HG02623 (cell line): ENCODE data around the gene CRNKL1.
"Not testable (repeated sequence)": the region's sequence is repeated elsewhere in the genome, so short reads cannot be mapped to it uniquely, and the experiment has no call there.

Experiments
- ATAC-seq: cut with Tn5 transposase; IDR thresholded peaks from one replicate; pipeline ENCODE4 v1.9.1; 2021; ENCODE audit warnings: moderate library complexity; ENCODE audit not compliant: unreplicated experiment

The CRNKL1 gene

DNA sequence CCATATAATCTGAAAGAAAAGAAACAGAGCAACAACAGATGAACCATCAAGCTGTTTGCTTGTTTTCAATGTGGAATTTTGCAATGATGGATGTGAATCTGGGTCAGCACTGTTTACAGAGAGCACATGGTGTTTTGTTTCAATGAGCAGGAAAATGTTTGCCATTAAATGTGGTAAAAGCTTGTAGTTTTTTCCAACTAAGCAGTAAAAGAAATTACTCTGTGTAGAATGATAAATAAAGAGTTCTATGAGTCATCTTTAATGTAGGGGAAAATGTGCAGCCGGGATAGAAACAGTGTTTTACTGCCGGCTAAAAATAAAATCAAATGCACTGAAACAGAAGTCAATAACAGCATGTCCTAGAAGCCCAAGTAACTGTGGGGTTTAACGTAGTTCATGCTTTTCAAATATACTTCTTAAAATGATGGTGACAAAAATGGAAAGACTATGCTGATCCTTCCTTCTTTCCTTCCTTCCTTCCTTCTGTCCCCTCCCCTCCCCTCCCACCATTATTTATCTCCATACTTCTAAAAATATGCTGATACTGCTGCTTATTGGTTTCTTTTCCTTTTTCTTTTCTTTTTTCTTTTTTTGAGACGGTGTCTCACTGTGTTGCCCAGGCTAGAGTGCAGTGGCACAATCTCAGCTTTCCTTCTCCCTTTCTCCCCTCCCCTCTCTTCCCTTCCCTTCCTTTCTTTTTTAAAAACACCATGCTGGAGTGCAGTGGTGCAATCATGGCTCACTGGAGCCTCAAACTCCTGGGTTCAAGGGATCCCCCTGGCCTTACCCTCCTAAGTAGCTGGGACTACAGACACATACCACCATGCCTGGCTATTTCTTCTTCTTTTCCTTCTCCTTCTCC, 41.4 kb downstream of the CRNKL1 start:
- no peak for ATAC-seq

DNA sequence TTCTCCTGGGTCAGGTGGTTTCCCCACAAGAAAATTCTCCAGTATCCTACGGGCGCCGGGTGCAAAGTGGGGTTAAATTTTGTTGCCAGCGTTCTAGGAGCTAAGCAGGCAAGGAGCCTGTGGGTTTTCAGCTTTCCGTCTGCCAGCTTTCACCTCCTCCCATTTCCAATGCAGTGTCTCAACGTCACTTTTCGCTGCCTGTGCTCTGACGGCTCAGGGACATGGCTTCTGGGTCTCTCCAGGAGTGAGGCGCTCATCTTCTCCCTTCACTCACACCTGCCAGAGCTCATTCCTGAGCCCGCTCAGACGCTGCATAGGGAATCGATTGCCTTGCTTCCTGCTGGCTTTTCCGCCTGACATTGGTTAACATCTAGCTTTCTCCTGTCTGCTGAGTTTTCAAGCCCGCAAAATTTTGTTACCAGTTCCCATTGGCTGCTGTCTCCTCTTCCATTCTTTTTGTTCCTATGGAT, 42.4 kb downstream of the CRNKL1 start:
- no peak for ATAC-seq

DNA sequence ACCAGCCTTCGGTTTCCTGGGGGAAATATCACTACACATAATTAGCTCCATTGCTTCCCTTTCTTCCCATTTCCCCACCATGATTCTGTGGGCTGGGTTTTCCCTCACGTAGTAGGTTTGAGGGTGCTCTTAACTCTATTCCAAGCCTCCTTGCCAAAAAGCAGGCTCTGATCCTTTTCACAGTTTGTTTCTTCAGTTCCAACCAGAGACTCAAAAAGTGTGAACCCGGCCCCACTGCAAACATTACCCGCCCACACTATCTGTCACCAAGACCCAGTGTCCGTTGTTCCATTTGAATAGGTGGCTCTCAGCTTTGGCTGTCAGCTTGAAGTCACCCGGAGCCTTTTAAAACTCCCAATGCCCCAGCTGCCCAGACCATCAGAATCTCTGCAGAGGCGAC, 46.9 kb downstream of the CRNKL1 start:
- no peak for ATAC-seq

DNA sequence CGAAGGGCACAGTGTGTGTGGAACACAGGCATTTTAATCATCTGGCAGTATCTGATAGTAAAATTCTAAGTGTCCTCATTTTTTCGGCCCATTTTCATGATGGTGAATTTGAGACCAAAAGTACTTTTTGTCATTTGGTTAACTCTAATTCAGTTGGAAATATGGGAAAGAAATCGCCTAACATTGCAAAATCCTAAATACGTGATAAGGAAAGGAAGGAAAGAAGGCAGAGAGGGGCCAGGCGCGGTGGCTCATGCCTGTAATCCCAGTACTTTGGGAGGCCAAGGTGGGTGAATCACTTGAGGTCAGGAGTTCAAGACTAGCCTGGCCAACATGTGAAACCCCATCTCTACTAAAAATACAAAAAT, 48.3 kb downstream of the CRNKL1 start:
- not testable (repeated sequence) for ATAC-seq

DNA sequence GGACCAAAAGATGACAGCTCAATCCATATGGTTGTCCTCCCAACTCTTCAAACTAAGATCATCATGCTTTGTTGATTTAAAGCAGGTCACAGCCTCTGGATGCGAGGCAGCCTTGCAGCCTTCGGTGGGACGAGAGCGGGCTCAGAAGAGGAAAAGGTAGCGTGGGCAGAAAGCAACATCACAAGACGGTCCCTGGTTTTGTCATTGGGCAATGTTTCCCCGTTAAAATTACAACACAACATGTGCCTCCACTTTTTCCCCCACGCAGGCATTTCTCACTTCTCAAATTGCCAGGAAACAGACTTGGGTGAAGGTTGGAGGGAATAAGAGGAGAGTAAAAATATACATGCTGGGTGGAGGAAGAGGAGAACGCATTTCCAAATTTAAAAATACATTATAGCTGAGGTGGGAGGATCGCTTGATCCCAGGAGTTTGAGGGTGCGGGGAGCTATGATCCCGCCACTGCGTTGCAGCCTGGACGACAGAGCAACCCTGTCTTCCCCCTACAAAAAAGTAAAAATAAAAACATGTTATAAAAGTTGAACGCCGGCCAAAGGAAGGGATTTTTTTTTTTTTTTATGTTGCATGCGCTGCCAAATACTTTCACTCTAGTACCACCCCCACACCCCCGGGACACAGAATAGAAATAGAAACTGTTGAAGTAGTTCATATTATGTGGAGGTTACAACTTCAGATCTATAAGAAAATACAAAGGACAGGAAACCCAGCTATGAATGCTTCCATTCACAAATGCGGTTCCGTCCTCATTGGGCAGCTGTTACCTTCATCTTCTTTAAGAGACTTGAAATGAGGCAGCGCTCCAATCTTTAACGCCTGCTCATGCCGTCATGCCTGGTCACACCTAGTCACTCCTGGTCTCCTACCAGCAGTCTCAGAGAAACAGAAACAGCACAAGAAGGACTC, 49.0 kb downstream of the CRNKL1 start:
- ATAC-seq: no peak

DNA sequence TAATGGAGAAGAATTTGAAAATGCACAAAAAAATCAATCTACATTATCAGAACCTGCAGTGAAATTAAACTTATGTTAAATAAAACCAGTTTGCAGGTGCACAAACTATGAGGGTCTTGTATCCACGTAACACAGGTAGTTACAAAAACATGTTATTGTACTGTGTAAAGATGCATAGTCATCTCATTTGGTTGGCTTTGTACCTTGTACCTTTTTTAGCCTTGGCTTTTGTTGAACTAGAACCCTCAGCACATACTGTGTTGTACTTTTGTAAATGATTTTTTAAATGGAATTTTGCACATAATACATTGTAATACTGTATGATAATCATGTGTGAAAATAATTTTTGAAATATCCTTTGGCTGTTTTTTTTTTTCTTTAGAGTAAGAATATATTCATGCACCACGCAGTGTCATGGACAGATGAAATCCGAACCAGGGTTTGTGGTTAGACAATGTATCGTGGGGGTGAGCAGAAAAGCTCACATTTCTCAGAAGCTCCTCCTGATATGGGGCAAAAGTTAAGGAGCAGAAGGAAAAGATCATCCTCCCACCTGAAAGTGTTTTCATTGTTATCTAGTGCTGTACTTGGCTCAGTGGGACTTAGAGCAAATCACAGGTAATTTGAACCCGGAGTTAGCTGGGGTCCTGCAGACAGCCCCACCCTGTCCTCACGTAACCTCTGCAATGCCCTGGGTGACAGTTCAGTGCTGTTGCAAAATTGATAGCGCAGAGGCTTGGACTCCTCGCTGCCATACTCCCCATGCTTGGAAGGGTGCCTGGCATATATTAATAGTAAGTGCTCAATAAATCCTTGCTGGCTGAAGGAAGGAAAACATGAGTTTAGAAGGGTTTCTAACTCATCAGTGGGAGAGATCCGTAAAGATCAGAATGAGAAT, 49.9 kb downstream of the CRNKL1 start:
- no peak for ATAC-seq

DNA sequence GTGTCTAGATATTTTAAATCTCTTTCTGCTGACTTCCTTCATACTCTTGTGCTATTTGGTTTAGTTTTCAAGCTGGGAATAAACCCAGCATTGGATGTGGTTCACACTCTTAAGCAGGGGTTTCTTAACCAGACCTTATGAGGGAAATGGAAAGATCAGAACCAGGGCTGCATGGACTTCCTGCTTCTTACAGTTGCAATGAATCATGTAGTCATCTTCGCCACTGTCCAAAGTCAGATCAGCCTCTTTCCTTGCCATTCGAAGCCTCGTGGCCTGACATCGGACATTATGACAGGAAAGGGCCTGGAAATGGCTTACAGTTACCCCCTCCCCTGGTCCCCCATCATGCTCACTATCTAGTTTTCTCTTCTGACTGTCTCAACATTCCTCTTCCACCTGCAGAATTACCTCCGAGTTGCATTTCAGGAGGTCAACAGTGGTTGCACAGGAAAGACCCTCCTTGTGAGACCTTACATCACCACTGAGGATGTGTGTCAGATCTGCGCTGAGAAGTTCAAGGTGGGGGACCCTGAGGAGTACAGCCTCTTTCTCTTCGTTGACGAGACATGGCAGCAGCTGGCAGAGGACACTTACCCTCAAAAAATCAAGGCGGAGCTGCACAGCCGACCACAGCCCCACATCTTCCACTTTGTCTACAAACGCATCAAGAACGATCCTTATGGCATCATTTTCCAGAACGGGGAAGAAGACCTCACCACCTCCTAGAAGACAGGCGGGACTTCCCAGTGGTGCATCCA, 51.9 kb downstream of the CRNKL1 start:
- no peak for ATAC-seq

DNA sequence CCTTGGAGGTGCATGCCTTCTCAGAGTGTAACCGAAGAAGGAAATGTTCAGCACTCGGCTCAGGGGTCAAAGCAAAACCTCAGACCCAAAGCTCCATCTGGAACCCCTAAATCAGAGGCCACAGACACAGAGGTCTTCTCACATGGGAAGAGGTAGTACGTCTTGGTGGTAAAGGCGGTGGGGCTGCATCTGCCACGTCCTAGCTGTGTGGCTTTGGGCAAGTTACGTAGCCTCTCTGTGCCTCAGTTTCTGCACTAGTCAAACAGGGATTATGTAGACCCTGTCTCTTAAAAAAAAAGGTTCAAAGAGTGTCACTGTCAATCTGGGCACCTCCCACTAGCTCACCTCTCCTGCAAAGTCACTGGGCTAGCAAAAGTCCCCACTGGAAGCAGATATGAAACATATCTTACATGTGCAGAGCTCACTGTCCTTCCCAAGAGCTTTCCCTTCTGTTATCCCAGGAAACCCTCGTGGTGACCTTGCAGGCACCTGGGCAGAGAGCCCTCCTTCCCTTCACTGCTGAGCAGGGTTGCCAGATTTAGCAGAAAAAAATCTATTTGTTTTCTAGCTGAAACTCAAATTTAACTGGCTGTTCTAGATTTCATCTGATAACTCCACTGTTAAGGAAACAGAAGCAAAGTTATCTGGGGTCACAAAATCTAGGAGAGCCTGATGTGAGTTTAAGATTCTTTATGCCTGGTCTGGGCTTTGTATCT, 53.1 kb downstream of the CRNKL1 start:
- no peak for ATAC-seq

DNA sequence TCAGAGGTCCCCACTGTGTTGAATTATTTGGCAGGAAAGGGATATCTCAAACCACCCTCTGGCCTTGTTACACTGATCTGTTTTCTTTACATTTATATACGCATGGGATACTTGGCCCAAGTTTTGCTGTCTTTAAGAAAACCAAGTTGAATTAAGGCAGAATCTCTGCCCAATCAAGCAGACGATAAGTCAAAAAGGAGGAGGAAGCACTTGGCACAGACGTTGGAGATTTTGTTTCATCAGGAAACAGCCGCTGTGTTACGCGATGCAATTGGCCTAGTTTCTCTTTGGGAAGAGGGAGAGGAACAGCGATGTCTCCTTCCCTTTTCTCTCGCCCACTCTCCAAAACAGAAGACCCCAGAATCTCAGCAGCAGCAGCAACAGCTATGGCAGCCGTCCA, 55.3 kb downstream of the CRNKL1 start:
- no peak for ATAC-seq

DNA sequence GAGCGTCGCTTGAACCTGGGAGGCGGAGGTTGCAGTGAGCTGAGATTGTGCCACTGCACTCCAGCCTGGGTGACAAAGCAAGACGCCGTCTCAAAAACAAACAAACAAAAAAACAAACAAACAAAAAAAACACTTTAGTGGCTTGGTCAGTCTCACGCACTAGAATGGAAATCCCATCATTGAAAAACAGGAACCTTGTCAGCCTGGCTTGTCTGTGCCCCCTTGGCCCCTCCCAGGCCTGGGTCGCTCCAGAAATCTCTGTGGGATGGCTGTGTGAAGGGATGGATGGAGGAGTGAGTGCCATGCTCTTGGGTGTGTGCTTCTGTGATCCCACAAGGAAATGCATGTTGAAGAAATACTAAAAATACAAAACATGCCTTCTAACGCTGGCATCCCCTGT, 56.0 kb downstream of the CRNKL1 start:
- ATAC-seq: no peak

DNA sequence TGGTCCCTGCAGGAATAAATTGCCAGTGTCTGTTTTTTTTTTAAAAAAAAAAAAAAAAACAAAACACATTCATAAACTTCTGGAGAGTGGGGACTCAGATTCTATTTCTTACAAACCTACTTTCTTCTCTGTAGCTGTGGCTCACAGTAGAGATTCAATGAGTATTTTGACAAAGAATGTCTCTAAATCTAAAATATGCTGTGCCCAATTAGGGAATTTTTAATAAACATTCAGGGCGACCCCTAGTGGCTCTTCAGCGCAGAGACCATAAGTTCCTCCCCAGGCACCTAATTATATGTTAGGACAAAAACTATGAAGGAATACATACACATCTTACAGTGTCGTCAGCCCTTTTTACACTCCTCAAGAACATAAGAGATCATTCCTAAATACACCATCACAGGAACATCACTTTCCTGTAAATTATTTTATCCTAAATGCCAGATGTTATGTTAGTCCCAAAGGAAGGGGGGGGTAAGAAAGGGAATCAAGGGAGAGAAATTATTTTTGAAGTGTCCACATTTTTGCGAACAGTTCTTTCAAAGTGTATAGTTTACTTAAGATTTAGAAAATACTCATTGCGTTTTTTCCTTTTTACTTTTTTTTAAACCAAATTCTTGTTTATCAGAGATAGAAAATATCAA, 56.9 kb downstream of the CRNKL1 start:
- ATAC-seq: no peak

DNA sequence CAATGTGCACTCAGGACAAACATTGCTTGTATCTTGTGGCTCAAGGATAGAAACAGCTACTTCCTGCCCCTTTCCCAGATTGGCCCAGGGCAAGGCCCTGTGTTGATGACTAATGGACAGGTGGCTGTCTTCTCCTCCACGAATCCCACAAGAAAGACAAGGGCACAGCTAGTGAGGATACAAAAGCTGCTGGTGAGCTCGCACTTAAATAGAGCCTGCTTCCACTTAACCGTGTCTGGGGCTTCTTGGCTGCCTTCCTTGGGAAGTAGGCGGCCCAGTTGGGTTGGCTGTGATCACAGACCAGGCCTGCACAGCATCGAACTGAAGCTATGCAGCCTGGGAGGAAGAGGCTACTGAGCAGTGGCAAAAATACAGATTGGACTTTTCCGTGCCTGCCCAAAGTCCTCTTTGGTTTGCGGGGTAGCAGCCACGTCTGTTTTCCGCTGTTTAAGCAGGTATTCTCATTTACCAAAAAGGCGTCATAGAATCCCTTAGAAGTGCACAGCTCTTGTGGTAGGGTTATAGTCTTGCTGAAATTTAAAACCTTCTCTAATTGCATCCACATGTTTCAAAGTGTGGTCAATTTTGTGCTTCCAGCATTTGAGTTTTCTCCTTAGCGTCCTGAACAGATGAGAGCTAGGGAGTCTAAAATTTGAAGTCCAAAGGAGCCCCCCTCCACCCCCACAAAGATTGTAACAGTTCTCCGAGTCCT, 58.2 kb downstream of the CRNKL1 start:
- no peak for ATAC-seq

DNA sequence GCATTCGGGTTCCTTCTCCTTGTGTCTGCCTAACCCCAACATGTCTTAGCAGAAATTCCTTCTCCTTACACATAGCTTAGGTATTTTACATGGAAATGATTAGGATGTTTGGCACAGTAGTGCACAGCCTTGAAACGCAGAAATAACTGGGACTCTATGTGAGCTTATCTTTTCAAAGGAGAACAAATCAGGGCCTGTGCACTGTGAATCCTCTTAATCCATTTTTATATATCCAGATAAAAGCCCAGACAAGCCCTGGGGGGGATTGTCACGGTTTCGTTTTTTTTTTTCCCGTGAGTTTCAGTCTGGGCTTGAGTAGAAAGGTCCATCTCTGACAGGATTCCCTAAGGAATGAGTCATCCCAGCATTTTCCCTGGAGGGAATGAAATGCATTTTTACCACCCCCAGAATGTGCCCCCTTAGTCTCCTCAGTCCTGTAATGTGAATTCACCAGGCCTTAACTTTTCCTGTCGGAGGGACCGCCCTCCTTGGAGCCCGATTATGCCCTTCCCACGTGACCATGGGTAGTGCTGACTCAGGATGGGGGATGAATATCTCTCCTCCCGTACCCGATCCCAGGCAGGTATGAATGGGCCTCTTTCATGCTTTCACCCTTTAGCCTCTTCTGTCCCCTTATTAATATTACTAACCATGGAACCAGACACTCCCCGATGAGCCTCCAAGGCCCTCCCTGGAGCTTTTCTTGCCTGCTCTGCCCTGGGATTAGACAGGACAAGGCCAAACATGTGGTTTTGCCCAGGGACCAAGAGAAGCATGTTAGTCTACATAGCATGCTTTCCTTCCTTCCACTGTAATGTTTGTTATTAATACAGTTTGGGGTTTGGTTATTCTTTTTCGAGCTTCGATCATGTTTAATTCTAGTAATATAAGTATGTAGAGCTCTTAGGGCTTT, 59.0 kb downstream of the CRNKL1 start:
- no peak for ATAC-seq

DNA sequence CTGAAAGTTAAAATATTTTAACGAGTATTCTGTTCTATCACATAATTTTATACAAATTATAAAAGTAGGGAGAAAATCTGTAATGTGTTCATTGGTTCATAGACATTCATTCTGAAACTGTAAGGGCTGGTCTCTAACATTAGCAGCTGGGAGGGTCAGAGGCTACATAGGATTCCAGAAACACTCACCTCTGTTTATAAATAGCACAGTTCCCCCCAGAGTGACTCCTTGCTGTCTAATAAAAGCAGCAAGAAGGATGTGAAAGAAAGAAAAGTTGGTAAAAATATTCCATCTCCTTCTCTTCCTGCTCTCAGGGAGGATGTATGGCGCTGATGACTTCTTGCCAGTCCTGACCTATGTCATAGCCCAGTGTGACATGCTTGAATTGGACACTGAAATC, 60.4 kb downstream of the CRNKL1 start:
- no peak for ATAC-seq

DNA sequence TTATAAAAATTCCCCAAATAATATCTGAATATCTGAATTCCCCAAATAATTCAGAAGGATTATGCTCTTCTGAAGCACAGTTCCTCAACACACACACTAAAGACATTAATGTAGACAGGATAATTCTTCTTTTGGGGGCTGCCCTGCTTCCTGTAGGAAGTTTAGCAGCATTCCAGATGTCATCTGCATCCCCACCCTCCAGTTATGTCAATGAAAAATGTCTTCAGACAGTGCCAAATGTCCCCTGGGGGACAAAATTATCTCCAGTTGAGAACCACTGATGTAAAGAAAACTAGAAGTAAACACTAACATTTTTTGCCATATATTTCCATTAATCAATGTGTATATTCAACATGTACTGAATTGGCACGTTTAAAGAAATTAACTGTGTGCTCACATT, 61.0 kb downstream of the CRNKL1 start:
- no peak for ATAC-seq

DNA sequence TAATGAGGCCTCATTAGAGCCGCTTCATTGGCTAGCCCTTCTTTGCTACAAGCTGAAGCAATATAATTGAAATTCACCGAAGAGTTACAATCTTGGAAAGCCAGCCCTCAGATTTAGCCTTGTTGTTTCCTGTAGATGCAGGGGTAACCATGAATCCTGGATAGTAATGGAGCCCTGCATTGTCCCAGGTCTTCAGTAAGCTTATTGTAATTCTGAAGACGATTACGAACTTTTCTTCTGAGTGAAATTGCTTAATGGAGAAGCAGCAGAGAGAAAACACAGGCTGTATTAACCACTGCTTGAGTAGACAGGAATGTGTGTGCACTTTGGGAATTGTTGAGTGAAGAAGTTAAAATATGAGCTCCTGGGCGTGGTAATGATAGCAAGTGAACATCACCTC, 61.4 kb downstream of the CRNKL1 start:
- no peak for ATAC-seq

DNA sequence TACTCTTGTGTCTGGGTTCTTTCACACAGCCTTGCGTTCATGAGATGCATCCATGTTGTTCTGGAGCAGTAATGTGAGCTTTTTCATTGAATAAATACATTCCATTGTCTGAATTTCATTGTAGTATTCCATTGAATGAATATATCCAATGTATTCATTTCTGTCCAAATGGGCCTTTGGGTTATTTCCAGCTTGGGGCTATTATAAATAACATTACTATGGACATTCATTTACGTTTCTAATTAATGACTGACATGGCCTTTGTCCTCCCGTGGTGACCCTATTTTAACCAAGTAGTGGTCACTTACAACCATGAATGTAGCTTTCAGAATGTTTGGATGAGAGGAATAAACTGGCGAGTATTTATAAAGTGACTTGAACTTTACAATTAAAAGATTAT, 65.2 kb downstream of the CRNKL1 start:
- no peak for ATAC-seq
